Heart right ventricle (tissue), 16 donors: ENCODE measurements around the gene KAT7. TPM values are rescaled to one million over a fixed set of nuclear protein-coding genes. Genes with fewer than 3 reads are reported as not detected.
A peak's percentile ranks its signal among the peaks of the same experiment; 100 is the strongest.

ENCODE experiments used
- ATAC-seq, 8 donors: fragments of 200-7000 bp; cut with Tn5 transposase; one replicate each; pipeline ENCODE4 v1.9.1; 2020; ENCODE audit warnings: mild to moderate bottlenecking in 8 of 8, moderate library complexity in 8 of 8, moderate number of reproducible peaks in 1 of 8
- DNase-seq, 2 donors: peaks; one replicate each; pipeline ENCODE4 v3.0.0-alpha.2; 2020
- H3K27ac ChIP-seq, 10 donors: fragments of 200-600 bp; sonication (generic) in 2 of 10; one replicate each; pipeline versions ENCODE4 v1.5.0 to v1.8.0; 2020 to 2022; ENCODE audit warnings: mild to moderate bottlenecking in 3 of 10
- H3K27me3 ChIP-seq, 7 donors: fragments of 200-600 bp; one replicate each; pipeline ENCODE4 v1.8.0; 2021 to 2022; ENCODE audit warnings: mild to moderate bottlenecking in 2 of 7
- H3K36me3 ChIP-seq, 9 donors: fragments of 200-600 bp; sonication (generic) in 1 of 9; one replicate each; pipeline versions ENCODE4 v1.5.0 to v1.8.0; 2020 to 2022; ENCODE audit warnings: mild to moderate bottlenecking in 2 of 9
- H3K4me1 ChIP-seq, 9 donors: fragments of 200-600 bp; sonication (generic) in 1 of 9; one replicate each; pipeline versions ENCODE4 v1.5.0 to v1.8.0; 2020 to 2022; ENCODE audit warnings: mild to moderate bottlenecking in 4 of 9
- H3K4me3 ChIP-seq, 10 donors: fragments of 200-600 bp; sonication (generic) in 2 of 10; one replicate each; pipeline versions ENCODE4 v1.5.0 to v1.8.0; 2020 to 2022; ENCODE audit warnings: mild to moderate bottlenecking in 7 of 10, moderate library complexity in 2 of 10
- H3K9me3 ChIP-seq, 11 donors: fragments of 200-600 bp in 10 of 11; sonication (generic) in 2 of 11; one replicate each; pipeline versions ENCODE4 v1.5.0 to v1.8.0; 2013 to 2022; ENCODE audit warnings: mild to moderate bottlenecking in 2 of 11, control low read depth in 1 of 11, moderate library complexity in 1 of 11
- WGBS, 2 donors: extraction: QIAGEN DNeasy Blood & Tissue Kit; methylation state at CpG; one replicate each; pipeline ENCODE4 v1.1.7; 2013; ENCODE audit warnings: inconsistent platforms in 1 of 2; 5-methylcytosine and 5-hydroxymethylcytosine counted together
- intact Hi-C, 10 donors: fragments of 100-400 bp; cut with DNase I; formaldehyde crosslinking; loops; one replicate each; pipeline versions ENCODE4 v1.11.1 to v1.14.2; 2022
- polyA plus RNA-seq, 2 donors: library from polyadenylated mRNA; stranded (reverse); fragments of 200-250 nt; gene quantifications; one replicate each; pipeline ENCODE4 v1.2.3, GENCODE V29; 2013
- total RNA-seq, 10 donors: library from RNA; stranded (reverse); fragmentation: NEBNext Ultra II Directional in 3 of 10; extraction: Animal tissue kit (Norgen Biotek cat#: 25700) in 3 of 10; gene quantifications; one replicate each; pipeline versions ENCODE4 v1.2.1 to v1.2.4, GENCODE V29; 2021 to 2023
- TF ChIP-seq, protein P1 (sequence below), 9 donors: fragments of 200-600 bp; sonication (generic) in 2 of 9; IDR thresholded peaks; one replicate each; pipeline versions ENCODE4 v1.5.0 to v1.8.0; 2021 to 2022; ENCODE audit warnings: antibody characterized with exemption in 9 of 9, mild to moderate bottlenecking in 5 of 9, moderate library complexity in 1 of 9
- donor health status: Arrhythmogenic right ventricular cardiomyopathy.
- donor health status: ischemic (EF 13 %, LVEDD 7.1; RV severe dilation, severe dysfunction).
- donor health status: healthy with polysubstance abuse.
- donor health status: DM: no; HTN: yes; CAD: no.
- donor health status: DM: no; HTN: no; CAD: no.
- donor health status: ischemic (EF 25% LVEDD 6.9; RV normal size, moderate dysfunction).
- donor health status: ischemic (EF 25% LVEDD 5.7; RV mildly dilated, moderate dysfunction).
- donor health status: healthy.
- donor health status: DM: yes; HTN: yes; CAD: no.
- donor health status: Ischemic cardiomyopathy.
- donor health status: ischemic (EF 35%, LVEDD 5.7; RV mildly dilated, moderate dysfunction).
- donor health status: nonischemic (EF 11% LVEDD 7.7; RV severe dilation, severe dysfunction).
- donor health status: DM: yes; HTN: yes; CAD: no.
- donor health status: PGD.
- donor health status: ischemic (EF 29% LVEDD 5.4; RV normal size, mild dysfunction).
- donor health status: nonischemic (EF 23%, LVEDD 6.1; RV moderate dilation, normal function).

The KAT7 gene
- total and polyA plus RNA-seq, 12 donors, result 5.9 to 81.3 (median 60.5) TPM

DNA sequence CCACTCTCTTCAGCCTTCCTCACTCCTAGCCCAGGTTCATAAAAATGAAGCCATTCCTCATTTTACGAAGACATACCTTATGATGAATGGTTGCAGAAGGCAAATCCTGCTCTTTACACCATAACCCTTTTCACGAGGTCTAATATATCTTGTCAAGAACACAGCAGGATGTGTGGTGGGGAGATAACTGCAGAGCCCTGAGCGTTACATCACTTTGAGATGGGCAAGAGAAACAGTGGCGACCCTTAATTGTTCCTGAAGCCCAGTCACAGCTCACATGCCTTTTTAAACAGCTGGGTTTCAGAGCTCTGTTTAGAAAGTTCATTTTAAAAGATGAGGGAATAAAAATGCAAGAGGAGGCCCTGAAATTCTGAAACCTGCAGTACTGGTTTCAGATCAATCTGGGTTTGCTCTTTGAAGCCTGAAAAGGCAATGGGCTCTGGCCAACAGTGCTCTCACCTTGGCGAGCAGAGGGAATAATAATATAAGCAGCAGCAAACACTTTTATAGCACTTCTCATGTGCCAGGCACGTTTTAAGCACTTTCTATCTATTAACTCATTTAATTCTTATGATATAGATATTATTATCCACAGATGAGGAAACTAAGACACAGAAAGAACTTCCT is 27.4 kb upstream of the KAT7 start:
- 65 to 68% methylated on average over 6 of the region's 6 CpGs for WGBS, 2 donors
- TF ChIP-seq, protein P1, sequence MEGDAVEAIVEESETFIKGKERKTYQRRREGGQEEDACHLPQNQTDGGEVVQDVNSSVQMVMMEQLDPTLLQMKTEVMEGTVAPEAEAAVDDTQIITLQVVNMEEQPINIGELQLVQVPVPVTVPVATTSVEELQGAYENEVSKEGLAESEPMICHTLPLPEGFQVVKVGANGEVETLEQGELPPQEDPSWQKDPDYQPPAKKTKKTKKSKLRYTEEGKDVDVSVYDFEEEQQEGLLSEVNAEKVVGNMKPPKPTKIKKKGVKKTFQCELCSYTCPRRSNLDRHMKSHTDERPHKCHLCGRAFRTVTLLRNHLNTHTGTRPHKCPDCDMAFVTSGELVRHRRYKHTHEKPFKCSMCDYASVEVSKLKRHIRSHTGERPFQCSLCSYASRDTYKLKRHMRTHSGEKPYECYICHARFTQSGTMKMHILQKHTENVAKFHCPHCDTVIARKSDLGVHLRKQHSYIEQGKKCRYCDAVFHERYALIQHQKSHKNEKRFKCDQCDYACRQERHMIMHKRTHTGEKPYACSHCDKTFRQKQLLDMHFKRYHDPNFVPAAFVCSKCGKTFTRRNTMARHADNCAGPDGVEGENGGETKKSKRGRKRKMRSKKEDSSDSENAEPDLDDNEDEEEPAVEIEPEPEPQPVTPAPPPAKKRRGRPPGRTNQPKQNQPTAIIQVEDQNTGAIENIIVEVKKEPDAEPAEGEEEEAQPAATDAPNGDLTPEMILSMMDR (IDR thresholded peaks at IDR 0.05), result no peak
- Histone ChIP-seq H3K9me3 (no peaks in the 10 kb centered on the region), H3K27ac (peak overlapping the region in 2 of 10 donors; percentile 3 to 7), H3K27me3 (no peaks in the 10 kb centered on the region), H3K4me3 (no peak overlapping the region), H3K4me1 (peaks cover 0 to 64% (median 45%) of the 10 kb centered on the region in 9 donors), H3K36me3 (peaks cover 0 to 12% (median 0%) of the 10 kb centered on the region in 9 donors)
- intact Hi-C loops, result loop anchor here in 3 of 10 donors (5.0 kb wide), 2 partner anchors 34 to 39 kb away; no protein-coding TSS in a partner anchor
- no peak for DNase-seq
- no peak for ATAC-seq

DNA sequence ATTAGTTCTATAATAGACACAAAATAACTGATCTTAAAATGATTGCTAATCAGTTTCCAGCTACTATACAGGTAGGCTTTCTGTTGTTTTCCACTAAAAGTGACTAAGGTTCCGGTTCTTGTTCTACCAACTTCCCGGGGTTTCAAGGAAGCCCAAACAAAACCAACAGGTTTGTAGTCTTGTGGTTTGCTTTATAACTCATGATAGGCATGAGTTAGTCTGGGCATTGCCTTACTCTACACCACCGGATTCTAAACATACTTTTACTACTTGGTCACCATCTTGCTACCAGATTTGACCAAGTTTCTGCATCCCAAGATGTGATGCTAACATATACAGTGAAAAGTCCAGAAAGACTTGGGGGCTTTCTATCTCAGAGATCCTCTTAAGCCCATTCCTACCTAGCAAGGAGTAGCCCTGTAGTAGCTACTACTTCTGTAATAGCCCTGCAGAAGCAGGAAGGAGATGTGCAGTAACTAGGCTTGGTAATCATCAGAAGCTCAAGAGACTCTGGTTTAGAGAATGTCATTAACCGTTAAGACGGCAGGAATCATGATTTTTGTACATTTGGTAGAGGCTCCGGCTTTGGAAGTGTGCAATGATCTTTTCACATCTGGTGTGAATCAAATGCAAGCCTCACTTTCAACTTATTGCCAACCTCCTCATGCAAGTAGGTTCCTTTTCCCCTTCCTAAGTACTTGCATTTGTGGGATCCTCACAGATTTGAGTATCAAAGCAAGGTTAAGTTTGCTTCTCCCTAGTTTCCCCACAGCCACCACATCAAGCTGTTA is 26.1 kb upstream of the KAT7 start:
- 77 to 80% methylated on average over 6 of the region's 6 CpGs for WGBS, 2 donors
- Histone ChIP-seq H3K27me3 (no peaks in the 10 kb centered on the region), H3K36me3 (peaks cover 0 to 10% (median 0%) of the 10 kb centered on the region in 9 donors), H3K4me3 (peak overlapping the region in 7 of 10 donors; percentile 62 to 78 (median 72)), H3K4me1 (peaks cover 0 to 52% (median 32%) of the 10 kb centered on the region in 9 donors), H3K9me3 (no peaks in the 10 kb centered on the region), H3K27ac (peak overlapping the region in 1 of 10 donors; percentile 78)
- DNase-seq (no peak), ATAC-seq (no peak)
- TF ChIP-seq, protein P1 (IDR thresholded peaks at IDR 0.05), result no peak
- intact Hi-C loops, result loop anchor here in 4 of 10 donors (2.0 to 5.0 kb wide), 3 partner anchors 20 to 40 kb away; no protein-coding TSS in a partner anchor

DNA sequence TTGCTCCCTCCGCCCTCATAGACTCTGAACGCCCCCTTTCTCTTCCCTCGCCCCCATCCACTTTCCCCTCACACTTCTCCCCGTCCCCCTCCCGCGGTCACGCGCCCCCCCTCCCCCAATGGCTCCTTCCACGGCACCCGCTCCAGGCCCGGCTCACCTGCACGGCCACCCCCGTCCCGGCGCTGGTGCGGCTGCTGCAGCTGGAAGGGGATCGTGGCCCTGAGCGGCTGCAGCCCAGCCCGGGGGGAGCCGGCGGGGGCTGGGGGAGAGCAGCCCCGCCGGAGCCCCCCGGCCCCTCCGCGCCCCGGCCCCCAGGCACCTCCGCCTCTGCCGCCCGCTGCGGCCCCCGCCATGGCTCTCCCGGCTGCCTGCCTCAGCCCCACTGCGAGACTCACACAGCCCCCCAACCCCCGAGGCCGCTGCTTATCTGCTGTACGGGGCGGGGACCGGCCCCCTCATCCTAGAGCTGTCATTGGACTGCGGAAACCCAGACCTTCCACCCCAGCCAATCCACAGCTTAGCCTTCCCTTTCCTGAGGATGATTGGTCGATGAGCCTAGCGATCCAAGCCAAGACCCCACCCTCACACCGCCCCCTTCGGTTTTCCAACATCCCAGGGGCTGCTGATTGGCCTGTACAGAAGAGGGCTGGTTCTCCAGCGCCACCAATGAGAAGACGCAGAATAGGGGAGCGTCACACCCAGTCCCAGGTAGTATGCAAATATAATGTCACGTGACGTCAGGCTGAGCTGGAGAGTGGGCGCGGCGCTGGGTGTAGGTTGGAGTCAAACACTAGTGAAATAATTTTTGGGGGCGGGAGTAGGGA is 24.5 kb upstream of the KAT7 start, which contains the start of gene FAM117A:
Gene FAM117A (minus strand): TSS at position 397 of the 824 bp plus-strand sequence. CDS start 44 bp downstream, at position 353.
- no peaks in the 10 kb centered on the region for H3K36me3 ChIP-seq
- TF ChIP-seq, protein P1 (IDR thresholded peaks at IDR 0.05), result peak in 1 of 9 donors; percentile 5
- peak within 1 kb of the TSS in 9 of 10 donors; percentile 35 to 82 (median 78) for H3K27ac ChIP-seq
- intact Hi-C loops, result loop anchor here in 4 of 10 donors (2.0 to 5.0 kb wide), 3 partner anchors 21 to 42 kb away; no protein-coding TSS in a partner anchor
- peak; percentile 97 to 99 (median 99) for ATAC-seq
- peaks cover 0 to 41% (median 28%) of the 10 kb centered on the region in 9 donors for H3K4me1 ChIP-seq
- DNase-seq, result peak; percentile 91 to 98
- 1% methylated on average over 53 of the region's 53 CpGs for WGBS, 2 donors
- H3K4me3 ChIP-seq, result peak within 1 kb of the TSS; percentile 62 to 86 (median 72)
- H3K9me3 ChIP-seq, result no peaks in the 10 kb centered on the region
- H3K27me3 ChIP-seq, result no peaks in the 10 kb centered on the region
